GM18951 (cell line): ENCODE results near the gene ADSS1.

Experiments
- POLR2A ChIP-seq: IDR thresholded peaks from 4 replicates; pipeline ENCODE4 v1.6.1; 2011; ENCODE audit warnings: mild to moderate bottlenecking; ENCODE audit not compliant: insufficient read length, insufficient read depth; ENCODE audit errors: extremely low read depth
- in situ Hi-C: fragments of 300-500 bp; cut with MboI; formaldehyde crosslinking; loops from one replicate; pipeline ENCODE4 v1.12.0; 2022; ENCODE audit warnings: low sequenced_read_pairs, mixed read lengths, inconsistent platforms; ENCODE audit not compliant: unreplicated experiment

ADSS1 gene

DNA sequence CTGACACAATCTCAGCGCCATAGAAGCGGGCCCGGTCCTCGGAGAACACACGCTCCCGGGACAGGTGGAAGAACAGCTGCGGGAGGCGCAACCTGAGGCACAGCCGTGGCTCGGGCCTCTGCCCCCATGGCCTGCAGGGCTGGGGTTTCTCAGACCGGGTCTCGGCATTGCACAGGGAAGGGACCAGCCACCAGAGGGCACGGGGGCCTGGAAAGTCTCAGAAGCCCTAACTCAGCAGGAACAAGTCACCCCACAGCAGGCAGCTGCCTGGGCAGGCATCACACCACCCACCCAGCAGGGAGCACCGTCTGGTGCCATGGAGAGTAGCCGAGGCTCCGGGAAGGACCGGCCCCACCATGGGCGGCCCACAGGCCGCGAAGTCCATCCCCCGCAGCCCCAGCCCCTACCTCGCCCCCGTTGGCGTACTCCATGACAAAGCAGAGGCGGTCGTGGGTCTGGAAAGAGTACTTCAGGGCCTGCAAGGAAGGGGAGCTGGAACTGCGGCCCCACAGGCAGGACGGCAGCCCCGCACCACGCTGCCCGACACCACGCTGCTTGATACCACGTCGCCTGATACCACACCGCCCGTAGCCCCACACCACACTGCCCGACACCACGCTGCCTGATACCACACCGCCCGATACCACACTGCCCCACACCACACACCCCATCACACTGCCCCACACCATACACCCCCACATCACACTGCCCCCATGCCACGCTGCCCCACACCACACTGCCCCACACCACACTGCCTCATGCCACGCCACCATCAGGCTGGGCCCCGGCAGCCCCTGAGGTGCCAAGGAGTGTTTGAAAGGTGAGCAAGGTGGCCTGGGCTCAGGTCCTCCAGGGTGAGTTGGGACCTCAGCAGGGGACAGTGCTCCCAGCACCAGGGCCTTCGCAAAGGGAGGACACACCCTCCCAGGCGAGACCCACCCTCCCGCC lies 49.8 kb downstream of the ADSS1 start:
- in situ Hi-C loops: no loop called here
- no peak for TF ChIP-seq POLR2A

DNA sequence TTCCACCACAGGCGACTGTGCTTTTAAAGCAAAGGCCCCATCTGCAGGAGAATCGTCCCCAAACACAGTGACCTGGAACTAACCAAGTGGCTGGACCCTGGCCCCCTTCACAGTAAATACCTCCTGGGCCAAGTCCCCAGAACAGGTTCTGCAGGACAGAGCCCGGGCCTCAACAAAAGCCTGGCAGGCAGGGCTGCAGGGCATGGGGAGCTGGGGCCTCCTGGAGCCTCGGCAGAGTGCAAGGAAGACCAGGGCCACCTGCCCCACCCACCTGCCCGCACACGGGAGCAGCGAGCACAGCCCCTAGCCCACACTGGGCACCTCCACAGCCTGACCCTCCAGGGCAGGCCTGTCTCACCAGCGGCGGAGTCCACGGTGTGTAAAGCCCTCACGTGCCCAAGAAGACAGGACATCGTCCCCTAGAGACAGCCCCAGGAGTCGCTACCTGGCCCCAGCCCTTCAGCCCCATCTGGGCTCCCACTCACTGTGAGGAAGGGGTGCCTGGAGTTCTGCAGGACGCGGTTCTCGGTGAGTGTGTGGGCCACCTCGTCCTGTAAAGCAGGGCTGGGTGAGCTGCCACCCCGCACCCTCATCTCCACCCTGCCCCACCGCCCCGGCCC lies 50.5 kb downstream of the ADSS1 start:
- in situ Hi-C loops: no loop called here
- no peak for TF ChIP-seq POLR2A

DNA sequence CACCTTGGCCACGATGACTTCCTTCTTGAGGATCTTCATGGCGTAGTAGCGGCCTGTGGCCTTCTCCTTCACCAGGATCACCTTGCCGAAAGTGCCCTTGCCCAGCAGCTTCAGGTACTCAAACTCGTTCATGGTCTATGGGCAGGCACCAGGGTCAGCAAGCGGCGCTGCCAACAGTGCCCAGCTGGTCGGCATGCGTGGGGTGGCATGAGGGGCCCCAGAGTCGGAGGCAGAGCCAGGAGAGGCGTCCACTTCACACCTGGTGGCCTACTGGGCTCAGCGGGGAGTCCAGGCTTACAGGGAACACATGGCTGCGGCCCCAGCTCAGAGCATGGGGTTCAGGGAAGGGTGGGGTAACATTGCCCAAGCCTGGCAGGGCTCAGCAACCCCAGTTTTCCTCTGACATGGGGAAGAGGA lies 51.1 kb downstream of the ADSS1 start:
- no peak for TF ChIP-seq POLR2A
- in situ Hi-C loops: no loop called here

DNA sequence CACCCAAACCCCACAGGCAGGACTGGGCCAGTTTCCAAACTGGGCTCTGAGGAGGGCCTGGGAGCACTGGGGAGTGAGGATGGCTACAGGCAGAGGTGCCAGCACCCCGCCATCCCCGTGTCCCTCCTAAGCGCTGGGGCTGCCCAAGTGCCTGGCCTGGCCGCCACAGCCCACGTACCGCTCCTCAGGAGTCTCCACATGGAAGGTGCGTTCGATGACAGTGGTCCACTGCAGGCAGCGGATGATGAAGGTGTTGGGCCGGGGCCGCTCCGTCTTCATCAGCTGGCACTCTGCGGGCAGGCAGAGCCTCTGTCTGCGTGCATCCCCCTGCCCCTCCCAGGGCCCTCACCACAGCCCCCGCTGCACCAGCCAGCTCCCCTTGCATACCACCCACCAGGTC lies 52.5 kb downstream of the ADSS1 start:
- in situ Hi-C loops: no loop called here
- no peak for TF ChIP-seq POLR2A

DNA sequence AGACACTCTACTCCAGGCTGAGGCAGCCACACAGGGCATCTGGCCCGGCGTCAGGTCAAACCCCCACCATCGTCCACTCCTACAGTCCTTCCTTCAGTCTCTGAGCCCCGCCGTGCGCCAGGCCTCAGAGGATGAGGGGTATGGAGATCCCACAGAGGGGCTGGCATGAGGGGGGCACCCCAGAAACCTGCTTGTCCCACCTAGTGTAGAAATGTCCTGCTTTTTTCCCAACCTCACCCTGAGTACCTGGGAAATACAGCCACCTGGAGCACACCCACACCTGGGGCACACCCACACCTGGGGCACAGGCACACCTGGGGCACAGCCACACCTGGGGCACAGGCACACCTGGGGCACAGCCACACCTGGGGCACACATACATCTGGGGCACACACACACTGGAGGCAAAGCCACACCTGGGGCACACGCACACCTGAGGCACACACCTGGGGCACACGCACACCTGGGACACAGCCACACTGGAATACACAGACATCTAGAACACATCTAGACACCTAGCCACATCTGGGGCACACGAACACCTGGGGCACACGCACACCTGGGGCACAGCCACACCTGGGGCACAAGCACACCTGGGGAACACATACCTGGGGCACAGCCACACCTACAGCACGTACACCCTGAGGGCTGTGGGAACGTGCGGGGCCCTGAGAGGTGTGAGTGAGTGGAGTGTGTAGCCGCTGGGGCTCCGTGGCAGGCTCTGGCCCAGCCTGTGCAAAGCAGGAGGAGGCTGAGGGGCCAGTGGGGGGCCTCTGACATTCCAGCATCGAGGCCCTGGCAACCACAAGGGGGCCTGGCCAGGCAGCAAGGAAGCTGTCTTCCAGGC lies 53.2 kb downstream of the ADSS1 start:
- no peak for TF ChIP-seq POLR2A
- in situ Hi-C loops: no loop called here

DNA sequence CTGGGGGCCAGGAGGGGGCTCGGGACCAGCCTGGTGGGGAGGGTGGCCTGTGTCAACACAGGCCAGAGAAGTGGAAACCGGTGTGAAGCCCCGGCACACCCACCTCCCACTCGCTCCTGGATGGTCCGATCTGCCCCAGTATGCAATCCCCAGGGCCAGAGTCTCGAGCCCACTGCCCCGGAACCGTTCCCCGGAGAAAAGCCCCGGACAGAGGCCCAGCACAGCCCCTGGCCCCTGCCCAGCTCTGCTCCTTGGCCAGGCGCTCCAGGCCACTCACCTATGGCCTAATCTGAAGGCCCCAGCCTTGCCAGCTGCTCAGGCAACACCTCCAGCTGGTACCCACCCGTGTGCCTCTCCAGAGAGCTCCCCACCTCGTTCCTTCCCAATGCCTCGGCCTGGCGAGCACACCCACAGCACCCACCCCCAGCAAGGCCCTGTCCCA lies 53.8 kb downstream of the ADSS1 start:
- in situ Hi-C loops: no loop called here
- TF ChIP-seq POLR2A: no peak

DNA sequence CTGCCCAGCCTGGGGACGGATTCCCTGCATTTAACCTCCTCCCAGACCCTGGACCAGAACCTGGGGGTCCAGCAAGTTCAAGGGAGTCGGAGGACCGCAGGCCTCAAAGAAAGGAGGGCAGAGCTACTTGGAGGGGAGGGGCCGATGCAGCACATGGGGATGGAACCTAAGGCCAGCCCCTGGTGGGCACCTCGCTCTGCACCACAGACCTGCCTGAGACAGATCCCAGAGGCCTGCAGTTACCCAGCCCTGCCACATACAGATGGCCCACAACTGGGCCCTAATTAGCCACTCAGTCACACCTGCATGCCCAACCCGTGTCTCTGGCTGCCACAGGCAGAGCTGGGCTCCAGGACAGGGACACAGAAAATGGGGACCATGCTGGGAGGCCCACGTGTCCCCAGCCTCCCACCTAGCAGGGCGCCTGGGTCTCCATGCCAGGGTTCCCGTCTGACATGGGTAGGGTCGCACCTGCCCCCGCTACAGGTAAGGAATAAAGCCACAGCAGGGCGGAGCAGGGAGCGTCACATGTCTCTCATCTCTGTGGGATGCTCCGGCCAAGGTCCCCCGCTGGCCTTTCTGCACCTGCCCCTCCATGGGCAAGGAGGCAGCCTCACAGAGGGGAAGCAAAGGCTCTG lies 54.8 kb downstream of the ADSS1 start:
- in situ Hi-C loops: no loop called here
- no peak for TF ChIP-seq POLR2A

DNA sequence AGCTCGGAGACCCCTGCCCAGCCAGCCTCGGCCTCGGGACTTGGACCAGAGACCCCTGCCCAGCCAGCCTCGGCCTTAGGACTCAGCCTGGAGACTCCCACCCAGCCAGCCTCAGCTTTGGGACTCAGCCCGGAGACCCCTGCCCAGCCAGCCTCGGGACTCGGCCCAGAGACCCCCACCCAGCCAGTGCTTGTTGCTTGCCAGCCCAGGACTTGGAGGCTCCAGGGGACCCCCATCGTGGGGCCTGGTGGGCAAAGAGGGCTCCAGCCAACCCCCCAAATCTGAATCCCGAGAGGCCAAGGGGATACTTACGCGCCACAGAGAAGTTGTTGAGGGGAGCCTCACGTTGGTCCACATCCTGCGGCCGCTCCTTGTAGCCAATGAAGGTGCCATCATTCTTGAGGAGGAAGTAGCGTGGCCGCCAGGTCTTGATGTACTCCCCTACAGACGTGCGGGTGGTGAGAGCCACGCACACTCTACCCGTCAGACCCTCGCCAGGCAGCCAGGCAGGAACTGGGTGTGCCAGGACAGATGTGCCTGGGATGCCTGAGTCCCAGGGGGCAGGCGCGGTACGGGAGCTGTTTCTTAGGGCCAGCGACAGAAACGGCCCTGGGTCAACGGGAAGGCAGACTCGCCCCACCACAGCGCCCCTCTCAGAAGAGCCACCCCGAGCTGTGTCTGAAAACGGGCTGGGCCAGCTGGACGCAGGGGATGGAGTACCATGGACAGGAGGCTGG lies 55.9 kb downstream of the ADSS1 start:
- no peak for TF ChIP-seq POLR2A
- in situ Hi-C loops: no loop called here

DNA sequence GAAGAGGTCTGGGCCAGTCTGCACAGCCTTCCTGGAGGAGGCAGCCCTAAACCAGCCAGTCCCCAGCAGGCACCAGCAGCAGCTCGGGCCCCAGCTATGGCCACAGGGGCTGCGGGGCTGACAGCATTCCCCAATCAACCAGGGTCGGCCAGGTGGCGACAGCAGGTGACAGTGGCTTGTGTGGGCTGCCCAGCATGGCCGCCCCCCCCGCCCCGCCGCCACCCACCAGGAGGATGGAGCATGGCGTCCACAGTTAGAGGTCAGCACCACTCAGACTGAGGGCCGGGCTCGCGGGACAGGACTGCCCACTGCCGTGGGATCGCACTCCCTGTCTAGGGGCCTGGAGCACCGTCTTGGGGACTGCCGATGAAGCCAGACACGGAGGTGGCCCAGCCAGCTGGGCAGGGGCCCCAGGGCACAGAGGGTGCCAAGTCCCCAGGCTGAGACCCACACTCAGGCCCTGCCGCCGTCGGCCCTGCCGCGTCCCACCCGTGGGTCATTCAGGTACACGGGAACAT lies 56.5 kb downstream of the ADSS1 start:
- no peak for TF ChIP-seq POLR2A
- in situ Hi-C loops: no loop called here

DNA sequence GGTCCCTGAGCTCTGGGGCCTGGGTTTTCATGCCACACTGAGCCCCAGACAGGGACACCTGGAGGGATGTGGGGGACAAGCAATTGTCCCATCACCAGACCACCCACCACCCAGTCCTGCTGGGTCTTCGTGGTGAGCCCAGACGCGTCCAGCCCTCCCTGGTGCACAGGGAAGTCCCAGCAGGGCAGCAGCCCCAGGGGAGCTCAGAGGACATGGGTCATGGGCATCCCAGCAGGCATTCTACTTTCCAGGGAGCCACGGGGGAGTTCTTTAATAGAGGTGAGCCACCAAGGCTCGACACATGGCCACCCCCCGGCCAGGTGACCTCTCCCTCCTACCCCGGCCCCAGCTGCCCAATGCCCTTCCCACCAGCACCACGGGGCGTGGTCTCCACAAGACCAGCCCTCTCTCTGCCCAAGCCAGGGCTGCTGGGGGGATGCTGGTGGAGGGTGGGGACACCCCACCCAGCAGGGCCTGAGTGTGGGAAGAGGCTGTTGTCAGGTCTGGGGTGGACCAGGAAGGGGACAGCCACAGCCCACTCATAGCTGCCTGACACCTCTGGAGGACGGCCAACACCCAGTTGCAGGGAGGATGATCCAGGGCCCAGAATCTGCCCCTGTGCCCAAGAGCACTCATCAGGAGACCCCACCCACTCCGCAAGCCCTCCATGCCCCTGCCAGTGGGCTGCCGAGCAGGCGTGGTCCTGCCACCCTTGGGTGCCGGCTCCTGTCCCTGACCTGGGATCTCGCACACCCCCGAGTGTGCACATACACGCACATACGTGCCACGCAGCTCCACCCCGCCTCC lies 57.4 kb downstream of the ADSS1 start:
- in situ Hi-C loops: no loop called here
- no peak for TF ChIP-seq POLR2A

DNA sequence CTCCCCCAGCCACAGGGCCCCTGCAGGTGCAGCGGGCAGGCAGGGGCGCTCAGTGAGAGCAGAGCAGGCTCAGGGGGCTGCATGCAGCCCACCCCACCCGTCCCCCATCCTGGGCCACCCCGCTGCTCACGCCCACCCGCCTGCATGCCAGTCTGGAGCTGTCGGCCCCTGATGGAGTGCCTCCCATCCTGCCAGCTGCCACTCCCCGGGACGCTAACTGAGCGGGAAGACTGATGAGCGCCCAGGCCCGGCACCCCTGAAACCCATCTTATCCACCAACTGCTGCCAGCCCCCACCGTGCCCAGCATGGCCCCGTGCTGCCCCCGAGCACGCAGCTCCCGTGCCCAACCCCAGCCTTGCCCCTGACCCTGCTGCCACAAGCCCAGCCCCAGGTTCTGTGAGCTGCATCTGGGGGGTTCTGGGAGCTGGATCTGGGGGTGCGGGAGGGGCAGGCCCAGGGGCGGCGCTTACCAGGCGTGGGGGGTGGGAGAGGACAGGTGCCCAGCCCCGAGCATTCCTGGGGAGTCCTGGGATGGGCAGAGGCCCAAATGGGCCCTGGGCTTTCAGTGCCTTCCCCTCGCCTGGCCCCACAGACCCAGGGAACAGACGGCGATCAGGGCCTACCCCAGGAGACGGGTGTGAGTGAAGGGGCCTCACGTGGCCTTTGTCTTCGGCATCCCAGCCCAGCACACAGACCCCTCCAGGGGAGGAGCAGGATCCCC lies 58.2 kb downstream of the ADSS1 start:
- in situ Hi-C loops: no loop called here
- no peak for TF ChIP-seq POLR2A

DNA sequence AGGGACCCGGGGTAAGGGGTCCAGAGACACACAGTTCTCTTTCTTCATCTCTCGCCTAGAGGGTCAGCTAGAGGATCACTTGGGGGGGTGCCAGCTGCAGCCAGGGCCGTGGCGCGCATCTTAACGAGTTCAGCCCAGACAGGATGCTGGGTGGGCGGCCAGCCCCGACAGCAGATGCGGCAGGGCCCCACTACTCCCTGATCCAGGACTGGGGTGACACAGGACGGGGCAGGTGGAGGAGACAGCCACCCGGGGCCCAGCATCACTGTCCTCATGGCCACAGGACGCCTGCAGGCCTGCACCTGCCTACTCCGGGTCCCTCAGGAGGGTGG lies 58.7 kb downstream of the ADSS1 start:
- in situ Hi-C loops: no loop called here
- TF ChIP-seq POLR2A: no peak
